HEK293 (cell line): ENCODE measurements around the gene C19orf44.

Source experiments
- CTCF ChIA-PET: fragments of 350-600 bp; formaldehyde crosslinking; extraction: SDS; loops from one replicate; lab custom pipeline; 2021; ENCODE audit warnings: antibody characterized with exemption; lab: Yijun Ruan, JAX
- POLR2A ChIA-PET: fragments of 300-600 bp; formaldehyde crosslinking; extraction: SDS; loops from one replicate; lab custom pipeline; 2020; ENCODE audit warnings: antibody characterized with exemption, inconsistent platforms; lab: Yijun Ruan, JAX
- H3K27ac ChIP-seq: fragments of 200-500 bp; sonication (Bioruptor generic); 2 replicates; pipeline ENCODE4 v1.5.1; 2014; ENCODE audit warnings: low read depth, low read length, control low read depth, inconsistent platforms; ENCODE audit errors: extremely low read depth
- H3K36me3 ChIP-seq, 2 experiments: fragments of 200-500 bp in 1 of 2; sonication (Bioruptor generic) in 1 of 2; 1 replicate in 1 of 2; 2 replicates in 1 of 2; pipeline ENCODE4 v1.5.1; 2014 to 2017; ENCODE audit warnings: inconsistent platforms in 2 of 2, low read length in 2 of 2; ENCODE audit not compliant: control insufficient read depth in 2 of 2, insufficient read depth in 1 of 2
- H3K4me1 ChIP-seq: fragments of 200-500 bp; sonication (Bioruptor generic); 2 replicates; pipeline ENCODE4 v1.5.1; 2014; ENCODE audit warnings: mild to moderate bottlenecking, low read length, inconsistent platforms; ENCODE audit not compliant: control insufficient read depth, insufficient read depth
- H3K4me3 ChIP-seq: 2 replicates; pipeline ENCODE4 v1.5.1; 2011; ENCODE audit warnings: low read depth, mild to moderate bottlenecking, control low read depth, low read length, moderate library complexity
- H3K9me3 ChIP-seq: fragments of 200-500 bp; sonication (Bioruptor generic); 2 replicates; pipeline ENCODE4 v1.5.1; 2014; ENCODE audit warnings: low read depth, low read length, inconsistent platforms; ENCODE audit not compliant: control insufficient read depth, insufficient read depth
- HOXC10 ChIP-seq: sonication (generic); formaldehyde crosslinking; IDR thresholded peaks from 2 replicates; pipeline ENCODE4 v1.8.1; 2023; ENCODE audit warnings: mild to moderate bottlenecking, missing genetic modification reagents
- HOXD13 ChIP-seq: sonication (generic); formaldehyde crosslinking; IDR thresholded peaks from 2 replicates; pipeline ENCODE4 v1.8.0; 2022; ENCODE audit warnings: missing genetic modification reagents, borderline replicate concordance
- INSM2 ChIP-seq: fragments of 450-650 bp; formaldehyde crosslinking; IDR thresholded peaks from 2 replicates; pipeline ENCODE4 v1.5.1; 2016; ENCODE audit warnings: missing biosample characterization, missing genetic modification characterization
- KLF9 ChIP-seq: fragments of 450-650 bp; formaldehyde crosslinking; IDR thresholded peaks from 2 replicates; pipeline ENCODE4 v1.5.1; 2016; ENCODE audit warnings: missing biosample characterization, missing genetic modification characterization, low read depth
- MZF1 ChIP-seq: fragments of 450-650 bp; formaldehyde crosslinking; IDR thresholded peaks from 2 replicates; pipeline ENCODE4 v1.5.1; 2017; ENCODE audit warnings: missing biosample characterization, missing genetic modification characterization, borderline replicate concordance
- SALL2 ChIP-seq: fragments of 450-650 bp; formaldehyde crosslinking; IDR thresholded peaks from 2 replicates; pipeline ENCODE4 v1.5.0; 2017; ENCODE audit warnings: missing biosample characterization, mild to moderate bottlenecking, missing genetic modification characterization, borderline replicate concordance
- TRIM28 ChIP-seq: IDR thresholded peaks from 2 replicates; pipeline ENCODE4 v1.6.1; 2011; ENCODE audit warnings: low read length, control low read depth, borderline replicate concordance
- ZBTB21 ChIP-seq: fragments of 450-650 bp; formaldehyde crosslinking; IDR thresholded peaks from 2 replicates; pipeline ENCODE4 v1.5.1; 2017; ENCODE audit warnings: missing biosample characterization, missing genetic modification characterization
- ZNF157 ChIP-seq: fragments of 450-650 bp; formaldehyde crosslinking; IDR thresholded peaks from 2 replicates; pipeline ENCODE4 v1.5.1; 2016; ENCODE audit warnings: missing biosample characterization, missing genetic modification characterization
- ZNF16 ChIP-seq: fragments of 450-650 bp; formaldehyde crosslinking; IDR thresholded peaks from 2 replicates; pipeline ENCODE4 v1.5.1; 2016; ENCODE audit warnings: low read depth, missing biosample characterization, missing genetic modification characterization
- ZNF184 ChIP-seq: fragments of 450-650 bp; IDR thresholded peaks from 2 replicates; pipeline ENCODE4 v1.5.1; 2018; ENCODE audit warnings: missing biosample characterization, mild to moderate bottlenecking, missing genetic modification characterization
- ZNF280D ChIP-seq: fragments of 450-650 bp; formaldehyde crosslinking; IDR thresholded peaks from 2 replicates; pipeline ENCODE4 v1.5.1; 2016; ENCODE audit warnings: missing biosample characterization, missing genetic modification characterization
- ZNF335 ChIP-seq: fragments of 450-650 bp; formaldehyde crosslinking; conservative IDR thresholded peaks from 2 replicates; pipeline ENCODE4 v1.5.1; 2016; ENCODE audit warnings: missing biosample characterization, missing genetic modification characterization
- ZNF341 ChIP-seq: fragments of 450-650 bp; formaldehyde crosslinking; IDR thresholded peaks from 2 replicates; pipeline ENCODE4; 2016; ENCODE audit warnings: low read depth, missing biosample characterization, missing genetic modification characterization
- ZNF513 ChIP-seq: fragments of 450-650 bp; IDR thresholded peaks from 2 replicates; pipeline ENCODE4 v1.5.1; 2018; ENCODE audit warnings: missing biosample characterization, missing genetic modification characterization
- ZNF776 ChIP-seq: fragments of 450-650 bp; formaldehyde crosslinking; IDR thresholded peaks from 2 replicates; pipeline ENCODE4 v1.5.0; 2017; ENCODE audit warnings: missing biosample characterization, missing genetic modification characterization, borderline replicate concordance
- ZSCAN18 ChIP-seq: fragments of 450-650 bp; formaldehyde crosslinking; IDR thresholded peaks from 2 replicates; pipeline ENCODE4 v1.5.1; 2016; ENCODE audit warnings: missing biosample characterization, missing genetic modification characterization
- TF ChIP-seq, protein P1 (sequence below): fragments of 450-650 bp; IDR thresholded peaks from 2 replicates; pipeline ENCODE4 v1.5.1; 2018; ENCODE audit warnings: missing biosample characterization, mild to moderate bottlenecking, missing genetic modification characterization
- TF ChIP-seq, protein P2 (sequence below): fragments of 450-650 bp; formaldehyde crosslinking; IDR thresholded peaks from 2 replicates; pipeline ENCODE4 v1.5.1; 2017; ENCODE audit warnings: missing biosample characterization, missing genetic modification characterization

C19orf44 gene

DNA sequence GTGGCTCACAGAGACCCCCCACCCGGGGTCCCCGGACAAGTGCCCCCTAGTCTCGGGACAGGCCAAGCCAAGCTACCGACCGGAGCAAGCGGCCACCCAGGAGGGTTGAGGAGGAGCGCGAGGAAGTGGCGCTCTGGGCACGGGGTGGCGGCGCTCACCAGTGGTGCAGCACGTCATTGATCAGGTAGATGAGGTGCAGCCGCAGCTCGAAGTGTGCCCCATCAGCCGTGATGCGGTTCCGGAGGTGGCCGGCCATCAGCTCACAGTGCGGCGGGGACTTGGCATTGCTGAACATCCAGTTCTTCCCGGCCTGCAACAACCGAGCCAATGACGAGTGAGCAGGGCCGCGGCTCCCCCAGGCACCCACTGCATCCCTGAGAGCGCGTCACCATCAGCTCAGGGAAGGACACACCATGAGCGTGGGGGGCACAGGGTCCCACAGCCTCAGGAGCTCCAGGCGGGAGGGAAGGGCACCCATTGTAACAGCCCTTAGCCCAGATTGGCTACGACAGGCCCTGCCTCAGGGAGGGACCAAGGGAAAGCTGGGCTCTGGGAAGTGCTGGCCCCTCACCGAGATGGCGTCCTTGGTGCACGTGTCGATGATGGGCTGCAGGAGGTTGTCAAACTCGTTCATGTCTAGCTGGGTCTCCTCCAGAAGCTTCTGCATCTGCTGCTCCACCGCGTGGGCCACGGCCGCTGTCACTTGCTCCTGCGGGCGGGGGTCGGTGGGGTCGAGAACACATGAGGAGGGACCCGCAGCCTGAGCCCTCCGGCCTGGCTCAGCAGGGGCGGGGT is 36.4 kb downstream of the C19orf44 start:
- CTCF ChIA-PET = no interaction called here
- H3K4me3 ChIP-seq = no peak overlapping the region
- H3K9me3 ChIP-seq = no peaks in the 10 kb centered on the region
- no peak overlapping the region for H3K27ac ChIP-seq
- POLR2A ChIA-PET = interaction anchor here (1.2 kb wide), 1 partner anchor 8 kb away, joined by 4 read pairs; no protein-coding TSS in a partner anchor
- no peak for TF ChIP-seq INSM2 (tag by site-specific recombination)
- TF ChIP-seq ZNF341 (tag by site-specific recombination) = peak; percentile 66
- TF ChIP-seq, all 188 proteins: peak for 1
- Histone ChIP-seq H3K36me3 (peaks cover 33 to 99% of the 10 kb centered on the region in 2 experiments; a peak in 2 of 3 replicates), H3K4me1 (no peaks in the 10 kb centered on the region)

- no peak for TF ChIP-seq ZBTB21 (tag by site-specific recombination)
- TF ChIP-seq ZNF776 (tag by site-specific recombination) = no peak
- no peak for TF ChIP-seq KLF9 (tag by site-specific recombination)
- no peak for TF ChIP-seq SALL2 (tag by site-specific recombination)
- Histone ChIP-seq H3K36me3 (peaks cover 45 to 99% of the 10 kb centered on the region in 2 experiments; a peak in 2 of 3 replicates), H3K4me3 (no peak overlapping the region), H3K27ac (no peak overlapping the region), H3K4me1 (no peaks in the 10 kb centered on the region), H3K9me3 (no peaks in the 10 kb centered on the region)
- ChIA-PET POLR2A (interaction anchor here (0.5 to 0.6 kb wide), 2 partner anchors 35 to 1359 kb away, joined by 3 to 8 read pairs; no protein-coding TSS in a partner anchor), CTCF (no interaction called here)
These were observed 39.2 kb downstream of the C19orf44 start for GRCh38 chr19:16535381-16535780.

DNA sequence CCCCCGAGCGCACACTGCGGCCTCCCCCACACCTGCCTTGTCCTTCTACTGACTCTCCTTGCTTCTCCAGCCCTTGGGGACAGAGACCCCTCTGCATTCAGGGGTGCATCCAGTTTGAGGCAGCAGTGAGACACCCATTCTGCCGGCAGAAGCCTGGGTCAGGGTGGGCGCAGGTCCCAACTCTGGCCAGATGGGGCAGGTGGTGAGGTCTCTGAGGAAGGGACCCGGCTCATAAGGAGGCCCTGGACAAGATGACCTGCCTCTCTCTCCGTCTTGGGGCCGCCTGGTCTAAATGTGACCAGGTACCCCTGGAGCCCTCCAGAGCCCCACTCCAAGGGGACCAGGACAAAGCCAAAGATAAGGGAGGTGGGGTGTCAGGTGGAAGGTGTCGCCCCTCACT is 39.9 kb downstream of the C19orf44 start:
- ChIA-PET CTCF (no interaction called here), POLR2A (interaction anchor here (0.5 kb wide), 1 partner anchor 35 kb away, joined by 3 read pairs; no protein-coding TSS in a partner anchor)
- no peak overlapping the region for H3K4me3 ChIP-seq
- no peaks in the 10 kb centered on the region; the same call in 1 of the 2 replicates for H3K4me1 ChIP-seq
- H3K36me3 ChIP-seq = peaks cover 49 to 99% of the 10 kb centered on the region in 2 experiments; a peak in 2 of 3 replicates
- no peak overlapping the region for H3K27ac ChIP-seq
- no peaks in the 10 kb centered on the region for H3K9me3 ChIP-seq
- no peak for TF ChIP-seq ZSCAN18
- TF ChIP-seq TRIM28 = no peak
- TF ChIP-seq, protein P1, sequence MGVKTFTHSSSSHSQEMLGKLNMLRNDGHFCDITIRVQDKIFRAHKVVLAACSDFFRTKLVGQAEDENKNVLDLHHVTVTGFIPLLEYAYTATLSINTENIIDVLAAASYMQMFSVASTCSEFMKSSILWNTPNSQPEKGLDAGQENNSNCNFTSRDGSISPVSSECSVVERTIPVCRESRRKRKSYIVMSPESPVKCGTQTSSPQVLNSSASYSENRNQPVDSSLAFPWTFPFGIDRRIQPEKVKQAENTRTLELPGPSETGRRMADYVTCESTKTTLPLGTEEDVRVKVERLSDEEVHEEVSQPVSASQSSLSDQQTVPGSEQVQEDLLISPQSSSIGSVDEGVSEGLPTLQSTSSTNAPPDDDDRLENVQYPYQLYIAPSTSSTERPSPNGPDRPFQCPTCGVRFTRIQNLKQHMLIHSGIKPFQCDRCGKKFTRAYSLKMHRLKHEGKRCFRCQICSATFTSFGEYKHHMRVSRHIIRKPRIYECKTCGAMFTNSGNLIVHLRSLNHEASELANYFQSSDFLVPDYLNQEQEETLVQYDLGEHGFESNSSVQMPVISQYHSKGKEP = no peak
- TF ChIP-seq ZNF157 (tag by site-specific recombination) = no peak
- no peak for TF ChIP-seq ZNF513
- no peak for TF ChIP-seq ZNF280D (tag by site-specific recombination)
- TF ChIP-seq ZNF335 (tag by site-specific recombination) = no peak
- no peak for TF ChIP-seq HOXD13 (CRISPR knock-in tag)
- TF ChIP-seq, protein P2, sequence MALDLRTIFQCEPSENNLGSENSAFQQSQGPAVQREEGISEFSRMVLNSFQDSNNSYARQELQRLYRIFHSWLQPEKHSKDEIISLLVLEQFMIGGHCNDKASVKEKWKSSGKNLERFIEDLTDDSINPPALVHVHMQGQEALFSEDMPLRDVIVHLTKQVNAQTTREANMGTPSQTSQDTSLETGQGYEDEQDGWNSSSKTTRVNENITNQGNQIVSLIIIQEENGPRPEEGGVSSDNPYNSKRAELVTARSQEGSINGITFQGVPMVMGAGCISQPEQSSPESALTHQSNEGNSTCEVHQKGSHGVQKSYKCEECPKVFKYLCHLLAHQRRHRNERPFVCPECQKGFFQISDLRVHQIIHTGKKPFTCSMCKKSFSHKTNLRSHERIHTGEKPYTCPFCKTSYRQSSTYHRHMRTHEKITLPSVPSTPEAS (tag by site-specific recombination) = no peak
- TF ChIP-seq MZF1 (tag by site-specific recombination) = no peak
- TF ChIP-seq ZNF184 = no peak
- TF ChIP-seq ZNF16 (tag by site-specific recombination) = no peak
- TF ChIP-seq HOXC10 = no peak
